ENCODE results near the gene LOXL3. TPM values are rescaled to one million over a fixed set of nuclear protein-coding genes. Genes with fewer than 3 reads are reported as not detected.
"Not testable (repeated sequence)": the region's sequence is repeated elsewhere in the genome, so short reads cannot be mapped to it uniquely, and the experiment has no call there.

Gene LOXL3
- total RNA-seq, 1 donor from 2014 or later, result 30.2 TPM

GRCh38 chr2:74566076-74566753 lies 12.5 kb upstream of the LOXL3 start:
- Mint-ChIP-seq H3K27me3 (ENCODE audit: low read depth) (peaks cover 44% of the 10 kb centered on the region), H3K4me3 (no peak overlapping the region), H3K4me1 (no peaks in the 10 kb centered on the region), H3K36me3 (ENCODE audit: low read depth) (no peaks in the 10 kb centered on the region), H3K27ac (ENCODE audit: unreplicated experiment) (no peak overlapping the region), H3K9me3 (no peaks in the 10 kb centered on the region)
- DNase-seq (ENCODE audit: low read depth, low spot score), result no peak
- TF ChIP-seq CTCF (conservative IDR thresholded peaks at IDR 0.05), result no peak

DNA sequence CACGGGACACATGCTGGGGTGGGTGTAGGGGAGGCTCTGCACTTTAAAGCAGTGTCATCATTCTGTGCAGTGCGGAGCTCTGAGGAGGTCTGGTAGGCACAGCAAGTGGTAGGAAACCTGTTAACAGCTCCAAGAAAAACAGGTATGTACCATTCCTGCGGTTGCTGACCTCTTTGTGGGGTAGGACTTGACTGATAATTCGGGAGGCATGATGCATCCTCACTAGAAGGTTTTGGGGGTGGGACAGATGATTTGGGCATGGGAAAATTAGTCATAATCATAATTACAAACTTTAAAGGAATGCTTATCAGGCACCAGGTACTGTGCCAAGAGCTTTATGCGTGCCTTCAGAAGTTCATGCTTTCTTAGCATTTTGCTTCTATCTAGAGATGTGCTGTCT lies 10.5 kb upstream of the LOXL3 start:
- Mint-ChIP-seq H3K27me3 (ENCODE audit: low read depth) (peaks cover 59% of the 10 kb centered on the region), H3K9me3 (no peaks in the 10 kb centered on the region)
- no peak for DNase-seq (ENCODE audit: low read depth, low spot score)

GRCh38 chr2:74562126-74562775 lies 8.5 kb upstream of the LOXL3 start:
- DNase-seq (ENCODE audit: low read depth, low spot score), result no peak
- no peaks in the 10 kb centered on the region for H3K36me3 Mint-ChIP-seq (ENCODE audit: low read depth)
- no peak overlapping the region for H3K27ac Mint-ChIP-seq (ENCODE audit: unreplicated experiment)
- no peak for TF ChIP-seq CTCF (conservative IDR thresholded peaks at IDR 0.05)
- H3K9me3 Mint-ChIP-seq, result no peaks in the 10 kb centered on the region
- H3K4me3 Mint-ChIP-seq, result no peak overlapping the region
- peaks cover 51% of the 10 kb centered on the region for H3K27me3 Mint-ChIP-seq (ENCODE audit: low read depth)
- no peaks in the 10 kb centered on the region for H3K4me1 Mint-ChIP-seq

More for the DNA sequence above, 10.5 kb upstream of the LOXL3 start:
- Mint-ChIP-seq H3K4me3 (no peak overlapping the region), H3K4me1 (no peaks in the 10 kb centered on the region), H3K27ac (ENCODE audit: unreplicated experiment) (no peak overlapping the region), H3K36me3 (ENCODE audit: low read depth) (no peaks in the 10 kb centered on the region)
- TF ChIP-seq CTCF (conservative IDR thresholded peaks at IDR 0.05), result no peak

DNA sequence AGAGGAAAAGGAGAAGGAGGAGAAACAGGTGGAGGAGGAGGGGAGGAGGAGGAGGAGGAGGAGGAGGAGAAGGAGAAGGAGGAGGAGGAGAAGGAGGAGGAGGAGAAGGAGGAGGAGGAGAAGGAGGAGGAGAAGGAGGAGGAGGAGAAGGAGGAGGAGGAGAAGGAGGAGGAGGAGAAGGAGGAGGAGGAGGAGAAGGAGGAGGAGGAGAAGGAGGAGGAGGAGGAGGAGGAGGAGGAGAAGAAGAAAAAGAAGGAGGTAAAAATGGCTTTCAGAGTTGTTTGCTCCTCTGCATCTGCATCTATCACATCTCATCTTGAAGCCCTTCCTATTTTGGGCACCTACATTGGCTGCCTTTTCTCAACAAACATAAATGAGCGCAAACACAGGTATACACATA lies 7.3 kb upstream of the LOXL3 start:
- not testable (repeated sequence) for H3K4me3 Mint-ChIP-seq; H3K27ac Mint-ChIP-seq (ENCODE audit: unreplicated experiment); H3K9me3 Mint-ChIP-seq; DNase-seq (ENCODE audit: low read depth, low spot score); H3K4me1 Mint-ChIP-seq; H3K36me3 Mint-ChIP-seq (ENCODE audit: low read depth)
- peaks cover 45% of the 10 kb centered on the region for H3K27me3 Mint-ChIP-seq (ENCODE audit: low read depth)

DNA sequence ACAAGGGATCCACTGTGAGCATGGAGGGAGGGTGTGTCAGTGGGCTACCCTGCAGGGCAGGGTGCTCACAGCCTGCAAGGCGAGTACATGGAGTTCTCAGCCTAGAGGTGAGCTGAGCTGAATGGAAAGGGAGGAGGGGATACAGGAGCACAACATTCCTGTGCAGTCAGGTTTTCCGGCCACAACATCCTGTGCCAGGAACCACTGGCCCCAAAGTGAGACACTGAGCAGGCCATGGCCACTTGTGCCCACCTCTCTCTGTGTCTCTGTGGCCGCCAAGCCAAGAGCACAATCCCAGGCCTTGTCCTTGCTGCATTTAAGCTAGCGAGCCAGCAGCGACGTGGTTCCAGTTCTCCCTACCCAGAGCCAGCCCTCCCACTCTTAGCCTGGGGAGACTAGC lies 6.8 kb upstream of the LOXL3 start:
- no peaks in the 10 kb centered on the region for H3K9me3 Mint-ChIP-seq
- H3K4me1 Mint-ChIP-seq, result no peaks in the 10 kb centered on the region
- peaks cover 40% of the 10 kb centered on the region for H3K27me3 Mint-ChIP-seq (ENCODE audit: low read depth)
- no peak for DNase-seq (ENCODE audit: low read depth, low spot score)
- H3K27ac Mint-ChIP-seq (ENCODE audit: unreplicated experiment), result no peak overlapping the region
- H3K4me3 Mint-ChIP-seq, result peak overlapping the region; percentile 16
- TF ChIP-seq CTCF (conservative IDR thresholded peaks at IDR 0.05), result no peak
- H3K36me3 Mint-ChIP-seq (ENCODE audit: low read depth), result no peaks in the 10 kb centered on the region

DNA sequence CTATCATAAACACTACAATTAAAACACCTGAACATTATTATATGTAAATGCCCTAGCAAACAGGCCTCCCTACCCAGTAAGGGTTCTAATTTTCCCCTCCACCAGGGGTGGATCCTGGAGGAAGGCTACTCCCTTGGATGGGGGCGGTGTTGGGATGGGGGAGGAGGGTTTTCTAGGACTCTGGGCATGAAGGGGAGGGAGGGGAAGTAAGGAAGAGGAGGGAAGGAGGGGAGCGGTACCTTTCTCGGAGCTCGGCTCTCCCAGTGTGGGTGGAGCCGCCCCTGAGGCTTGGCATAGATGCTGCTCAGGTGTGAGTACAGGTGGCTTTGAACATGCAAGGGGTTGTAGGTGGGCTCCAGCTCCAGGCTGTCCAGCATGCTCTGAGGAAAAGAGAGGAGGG lies 6.2 kb upstream of the LOXL3 start:
- no peak for TF ChIP-seq CTCF (conservative IDR thresholded peaks at IDR 0.05)
- Mint-ChIP-seq H3K9me3 (no peaks in the 10 kb centered on the region), H3K27ac (ENCODE audit: unreplicated experiment) (peak overlapping the region; percentile 89), H3K36me3 (ENCODE audit: low read depth) (no peaks in the 10 kb centered on the region), H3K4me3 (no peak overlapping the region), H3K4me1 (no peaks in the 10 kb centered on the region), H3K27me3 (ENCODE audit: low read depth) (peaks cover 42% of the 10 kb centered on the region)
- no peak for DNase-seq (ENCODE audit: low read depth, low spot score)

Data from neural crest cell (in vitro differentiated cells).